WERI-Rb-1 (cell line): Measurements from ENCODE around the gene TNFSF11.

Source experiments
- DNase-seq: peaks from one replicate; pipeline ENCODE4 v3.0.0-alpha.2; 2020
- H3K27ac ChIP-seq: fragments of 250-450 bp; sonication (Bioruptor Pico); 2 replicates; pipeline ENCODE4 v1.5.1; 2020; ENCODE audit warnings: mild to moderate bottlenecking, moderate library complexity
- H3K27me3 ChIP-seq: fragments of 250-450 bp; sonication (Bioruptor Pico); 2 replicates; pipeline ENCODE4 v1.5.1; 2021; ENCODE audit warnings: mild to moderate bottlenecking, low read depth, moderate library complexity; ENCODE audit not compliant: insufficient read depth, severe bottlenecking
- H3K36me3 ChIP-seq: fragments of 250-450 bp; sonication (Bioruptor Pico); 2 replicates; pipeline ENCODE4 v1.5.1; 2020; ENCODE audit warnings: mild to moderate bottlenecking, moderate library complexity
- H3K4me3 ChIP-seq: 2 replicates; pipeline ENCODE4 v1.5.1; 2011; ENCODE audit warnings: low read depth, mild to moderate bottlenecking, control low read depth, low read length
- H3K9me3 ChIP-seq: fragments of 250-450 bp; sonication (Bioruptor Pico); 2 replicates; pipeline ENCODE4 v1.5.1; 2021; ENCODE audit warnings: mild to moderate bottlenecking, moderate library complexity; ENCODE audit not compliant: severe bottlenecking
- TF ChIP-seq, protein P1 (sequence below): IDR thresholded peaks from 2 replicates; pipeline ENCODE4 v1.5.1; 2011; ENCODE audit warnings: low read depth, mild to moderate bottlenecking, control low read depth, inconsistent platforms, low read length

TNFSF11 gene

DNA sequence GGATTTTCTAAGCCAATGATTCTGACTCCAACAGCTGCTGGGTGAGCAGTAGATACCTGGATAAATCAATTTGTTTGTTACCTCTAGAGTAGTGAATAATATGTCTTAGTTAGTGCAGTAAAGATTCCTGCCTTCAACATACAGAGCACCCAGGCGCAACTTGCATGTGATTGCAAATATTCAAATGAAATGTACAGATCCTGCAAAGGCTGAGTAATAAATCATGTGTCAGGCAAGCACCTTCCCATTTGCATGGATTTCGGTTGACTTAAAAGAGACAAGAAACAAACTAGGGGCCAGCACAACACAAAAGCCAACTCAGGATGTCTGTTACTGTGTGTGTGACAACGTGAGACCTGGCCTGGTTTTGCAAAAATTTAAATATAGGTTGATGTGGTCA, 79.7 kb downstream of the TNFSF11 start:
- H3K27ac ChIP-seq = no peak overlapping the region

DNA sequence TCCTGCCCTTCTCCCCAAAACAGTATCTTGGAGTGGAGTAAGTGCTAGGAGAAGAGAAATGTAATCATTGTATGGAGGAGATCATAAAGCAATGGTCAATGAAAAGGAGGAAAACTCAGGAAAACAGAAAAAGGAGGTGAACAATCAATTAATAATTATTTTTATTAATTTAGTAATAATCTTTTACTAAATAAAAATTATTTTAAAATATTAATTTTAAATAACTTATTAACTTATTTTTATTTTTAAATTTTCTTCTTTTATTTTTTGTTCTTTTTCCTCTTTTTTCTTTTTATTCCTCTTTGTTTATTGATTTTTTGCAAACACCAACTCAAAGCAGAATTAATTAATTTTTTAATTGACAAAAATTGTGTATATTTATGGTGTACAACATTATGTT, 80.3 kb downstream of the TNFSF11 start:
- Histone ChIP-seq H3K9me3 (no peaks in the 10 kb centered on the region), H3K27ac (no peak overlapping the region), H3K4me3 (no peak overlapping the region), H3K27me3 (no peaks in the 10 kb centered on the region), H3K36me3 (no peaks in the 10 kb centered on the region)
- DNase-seq = no peak
- TF ChIP-seq, protein P1, sequence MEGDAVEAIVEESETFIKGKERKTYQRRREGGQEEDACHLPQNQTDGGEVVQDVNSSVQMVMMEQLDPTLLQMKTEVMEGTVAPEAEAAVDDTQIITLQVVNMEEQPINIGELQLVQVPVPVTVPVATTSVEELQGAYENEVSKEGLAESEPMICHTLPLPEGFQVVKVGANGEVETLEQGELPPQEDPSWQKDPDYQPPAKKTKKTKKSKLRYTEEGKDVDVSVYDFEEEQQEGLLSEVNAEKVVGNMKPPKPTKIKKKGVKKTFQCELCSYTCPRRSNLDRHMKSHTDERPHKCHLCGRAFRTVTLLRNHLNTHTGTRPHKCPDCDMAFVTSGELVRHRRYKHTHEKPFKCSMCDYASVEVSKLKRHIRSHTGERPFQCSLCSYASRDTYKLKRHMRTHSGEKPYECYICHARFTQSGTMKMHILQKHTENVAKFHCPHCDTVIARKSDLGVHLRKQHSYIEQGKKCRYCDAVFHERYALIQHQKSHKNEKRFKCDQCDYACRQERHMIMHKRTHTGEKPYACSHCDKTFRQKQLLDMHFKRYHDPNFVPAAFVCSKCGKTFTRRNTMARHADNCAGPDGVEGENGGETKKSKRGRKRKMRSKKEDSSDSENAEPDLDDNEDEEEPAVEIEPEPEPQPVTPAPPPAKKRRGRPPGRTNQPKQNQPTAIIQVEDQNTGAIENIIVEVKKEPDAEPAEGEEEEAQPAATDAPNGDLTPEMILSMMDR = no peak

More for the DNA sequence above, 79.7 kb downstream of the TNFSF11 start:
- Histone ChIP-seq H3K4me3 (no peak overlapping the region), H3K27me3 (no peaks in the 10 kb centered on the region), H3K36me3 (no peaks in the 10 kb centered on the region), H3K9me3 (no peaks in the 10 kb centered on the region)
- no peak for DNase-seq
- TF ChIP-seq, protein P1 = no peak

DNA sequence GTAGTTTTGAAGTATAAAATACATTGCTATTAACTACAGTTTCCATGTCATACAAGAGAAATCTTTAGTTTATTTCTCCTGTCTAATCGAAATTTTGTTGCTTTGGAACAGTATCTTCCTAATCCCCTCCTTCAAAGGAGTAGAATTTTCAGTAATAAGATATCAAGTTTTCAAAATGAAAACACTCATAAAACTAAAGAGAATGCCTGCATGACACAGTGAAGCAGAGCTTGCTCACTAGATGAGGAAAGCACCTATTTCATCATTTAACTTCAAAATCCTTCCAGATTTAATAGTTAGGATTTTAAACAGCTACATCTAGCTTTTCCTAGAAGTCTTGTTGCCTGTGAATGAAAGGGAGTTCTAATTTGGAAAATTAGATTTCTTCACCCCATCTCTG, 80.8 kb downstream of the TNFSF11 start:
- TF ChIP-seq, protein P1 = no peak
- Histone ChIP-seq H3K36me3 (no peaks in the 10 kb centered on the region), H3K4me3 (no peak overlapping the region), H3K9me3 (no peaks in the 10 kb centered on the region), H3K27me3 (no peaks in the 10 kb centered on the region), H3K27ac (no peak overlapping the region)
- no peak for DNase-seq

DNA sequence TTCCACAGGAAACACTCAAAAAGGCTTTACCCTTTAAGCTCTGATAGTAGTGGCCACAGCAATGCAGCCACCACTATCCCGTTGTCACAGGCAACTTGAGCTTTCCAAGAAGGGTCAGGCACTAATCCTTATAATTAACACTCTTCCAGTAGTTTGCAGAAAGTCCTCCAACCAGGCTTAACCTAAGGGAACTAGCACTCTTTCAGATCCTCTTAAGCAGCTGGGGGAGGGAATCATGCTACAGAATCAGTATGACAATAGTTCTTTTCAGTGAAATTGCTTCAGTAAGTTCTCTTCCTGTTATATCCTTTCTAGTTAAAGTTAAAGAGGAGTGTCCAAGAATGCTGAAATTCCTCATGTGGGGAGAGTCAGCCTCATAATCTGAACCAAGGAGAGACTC, 82.2 kb downstream of the TNFSF11 start:
- H3K4me3 ChIP-seq = no peak overlapping the region
- H3K27ac ChIP-seq = no peak overlapping the region
- H3K9me3 ChIP-seq = no peaks in the 10 kb centered on the region
- H3K27me3 ChIP-seq = no peaks in the 10 kb centered on the region
- DNase-seq = peak; percentile 24
- no peaks in the 10 kb centered on the region for H3K36me3 ChIP-seq
- TF ChIP-seq, protein P1 = no peak

DNA sequence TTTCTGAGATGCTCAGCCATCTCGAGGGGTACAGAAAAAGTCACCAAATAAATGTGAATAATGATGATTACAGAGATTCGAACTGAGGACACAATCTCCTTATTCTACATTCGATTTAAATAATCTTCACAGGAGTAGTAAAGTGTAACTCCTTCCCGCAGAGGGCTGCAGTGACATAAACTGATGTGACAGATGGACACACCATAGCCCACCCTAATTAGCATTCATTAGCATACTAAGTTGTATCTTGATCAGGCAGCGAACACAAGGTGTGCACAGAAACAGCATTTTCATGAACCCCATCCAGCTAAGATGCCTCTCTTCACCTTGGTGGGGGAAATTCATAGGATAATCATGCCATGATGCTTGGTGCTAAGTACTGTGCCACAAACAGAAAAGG, 83.0 kb downstream of the TNFSF11 start:
- TF ChIP-seq, protein P1 = no peak
- H3K27me3 ChIP-seq = no peaks in the 10 kb centered on the region
- H3K36me3 ChIP-seq = no peaks in the 10 kb centered on the region
- H3K9me3 ChIP-seq = no peaks in the 10 kb centered on the region
- DNase-seq = no peak
- H3K4me3 ChIP-seq = no peak overlapping the region
- H3K27ac ChIP-seq = no peak overlapping the region
